HG03139 (cell line): ENCODE data around the gene HOXA11.

ENCODE experiments used
- ATAC-seq: cut with Tn5 transposase; IDR thresholded peaks from one replicate; pipeline ENCODE4 v1.9.1; 2021; ENCODE audit not compliant: unreplicated experiment

The HOXA11 gene

DNA sequence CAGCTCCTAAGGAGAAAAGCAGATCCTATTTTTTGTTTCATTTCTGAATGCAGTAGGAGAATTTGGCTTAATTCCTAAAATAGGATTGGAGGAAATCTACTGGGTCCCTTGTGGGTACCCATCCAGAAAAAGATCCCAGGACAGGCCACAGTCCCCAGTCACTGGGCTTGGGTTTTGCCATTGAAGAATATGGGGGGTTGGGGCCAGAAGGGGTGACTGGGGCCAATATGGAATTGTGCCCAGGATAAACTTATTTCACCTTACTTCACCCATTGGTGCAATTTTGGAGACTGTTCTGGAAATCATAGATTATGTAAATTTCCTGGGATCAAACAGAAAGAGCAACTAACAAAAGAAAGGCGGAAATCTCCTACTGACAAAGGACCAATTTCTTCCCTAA, 46.6 kb downstream of the HOXA11 start:
- no peak for ATAC-seq

DNA sequence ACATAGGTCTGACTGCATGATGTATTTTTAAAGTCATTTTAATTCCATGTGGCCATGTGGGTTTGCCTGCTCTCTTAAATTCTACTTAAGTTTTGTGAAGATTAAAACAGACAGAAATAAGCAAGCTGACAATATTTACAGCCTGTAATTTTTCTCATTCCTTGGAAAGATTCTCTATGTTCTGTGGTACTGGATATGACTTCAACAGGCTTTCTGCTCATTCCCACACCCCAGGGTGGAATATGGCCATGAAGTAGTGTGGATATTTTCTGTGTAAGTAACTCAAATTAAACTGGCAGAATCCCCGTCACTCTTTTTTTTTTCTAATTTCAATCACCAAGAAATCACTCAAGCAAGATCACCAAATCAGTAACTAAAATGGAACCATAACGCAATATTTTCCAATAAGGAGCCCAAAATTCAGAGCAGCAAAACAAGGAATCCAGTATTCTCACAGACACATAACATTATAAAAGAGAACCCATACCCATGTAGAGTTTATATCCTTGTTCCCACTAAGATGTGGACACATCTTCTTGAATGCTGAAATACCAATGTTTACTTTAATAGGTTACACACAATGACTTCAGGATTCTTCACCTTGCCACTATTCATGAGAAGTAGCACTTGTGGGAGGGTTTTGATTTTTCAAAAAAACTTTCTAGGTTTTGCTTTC, 47.3 kb downstream of the HOXA11 start:
- ATAC-seq: no peak

DNA sequence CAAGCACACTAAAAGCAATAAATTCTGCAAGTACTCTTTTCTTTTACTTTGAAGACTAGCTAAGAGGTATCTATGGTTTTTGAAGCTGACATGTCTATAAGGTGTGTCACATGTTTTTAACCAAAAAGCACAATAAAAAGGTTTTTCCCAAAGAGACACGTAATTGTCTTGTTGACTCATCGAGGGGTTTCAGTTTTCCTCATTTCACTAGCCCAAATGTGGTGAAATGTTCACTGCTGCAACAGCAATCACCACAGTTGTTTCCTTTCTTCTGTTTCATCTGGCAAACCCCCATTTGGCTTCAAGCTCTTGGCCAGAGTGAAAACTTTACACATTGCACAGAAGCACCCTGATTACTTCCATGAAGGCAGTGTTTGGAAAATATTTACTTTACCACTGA, 50.6 kb downstream of the HOXA11 start:
- no peak for ATAC-seq

DNA sequence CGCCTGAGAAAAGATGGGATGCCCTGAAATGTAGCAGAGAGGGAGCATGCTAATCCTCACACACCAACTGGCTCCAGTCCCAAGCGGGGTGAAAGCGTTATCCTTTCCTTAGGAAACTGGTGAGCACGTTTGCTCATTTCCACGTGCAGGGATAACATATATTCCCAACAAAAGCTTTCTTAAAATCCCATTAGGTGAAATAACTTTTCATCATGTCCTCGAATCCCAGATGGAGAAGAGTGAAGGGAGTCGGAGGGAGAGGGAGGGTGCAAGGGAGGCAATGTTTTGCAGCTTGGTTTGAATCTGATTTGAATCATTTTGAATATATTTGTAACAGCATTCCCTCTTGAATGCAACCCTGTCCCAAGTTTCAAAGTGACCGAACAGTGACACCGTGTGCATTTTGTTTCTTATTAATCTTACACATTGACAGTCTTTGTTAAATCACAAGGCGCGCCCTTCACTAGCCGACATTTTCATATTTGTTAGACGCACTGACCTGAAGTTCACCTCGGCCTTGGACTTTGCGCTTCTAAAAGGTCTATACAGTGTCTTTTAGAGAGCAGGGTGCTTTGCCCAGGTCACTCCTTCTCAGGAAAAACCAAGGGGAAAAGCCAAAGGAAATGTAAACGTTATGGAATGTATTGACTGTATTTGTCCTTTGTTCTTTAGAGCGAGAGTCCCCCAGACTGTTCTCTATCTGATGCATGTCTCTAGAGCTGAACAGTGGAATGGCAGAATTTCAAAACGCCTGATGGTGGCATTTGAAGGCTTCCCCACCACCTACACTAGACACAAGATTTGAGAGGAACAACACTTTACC, 51.4 kb downstream of the HOXA11 start:
- no peak for ATAC-seq

DNA sequence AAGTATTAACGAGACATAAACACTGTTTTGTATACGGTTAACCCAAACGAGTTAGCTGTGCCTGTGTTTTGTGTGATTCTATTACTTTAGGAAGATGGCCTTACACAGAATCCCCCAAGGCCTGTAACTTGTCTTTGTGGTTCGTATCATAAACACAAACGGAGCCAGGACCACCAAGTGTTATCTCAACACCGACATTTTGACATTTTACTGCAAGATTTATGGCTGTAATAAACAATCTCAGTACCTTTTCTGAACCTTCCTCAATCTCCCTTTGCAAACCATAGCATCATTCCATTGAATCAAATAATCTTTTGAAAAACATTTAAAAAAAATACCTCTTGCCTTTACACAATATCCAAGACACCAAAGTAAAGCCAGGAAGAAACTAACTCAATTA, 52.1 kb downstream of the HOXA11 start:
- ATAC-seq: no peak

DNA sequence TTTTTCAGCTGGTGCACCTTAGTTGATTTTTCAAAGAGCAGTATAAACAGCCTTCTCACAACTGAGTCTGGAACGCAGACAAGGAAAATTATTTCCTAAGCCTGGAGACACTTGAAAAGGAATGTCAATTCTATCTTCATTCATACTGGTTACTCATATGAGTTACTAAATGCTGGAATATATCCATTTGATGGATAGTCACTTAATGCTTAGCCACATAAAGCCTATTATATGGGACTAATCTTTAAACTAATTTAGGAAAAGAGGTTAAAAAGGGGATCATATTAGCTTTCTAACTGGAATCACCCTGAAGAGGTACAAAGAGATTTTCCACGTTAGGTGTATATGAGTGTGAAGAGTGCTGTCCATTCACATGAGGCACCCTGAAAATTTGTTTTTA, 52.8 kb downstream of the HOXA11 start:
- no peak for ATAC-seq

DNA sequence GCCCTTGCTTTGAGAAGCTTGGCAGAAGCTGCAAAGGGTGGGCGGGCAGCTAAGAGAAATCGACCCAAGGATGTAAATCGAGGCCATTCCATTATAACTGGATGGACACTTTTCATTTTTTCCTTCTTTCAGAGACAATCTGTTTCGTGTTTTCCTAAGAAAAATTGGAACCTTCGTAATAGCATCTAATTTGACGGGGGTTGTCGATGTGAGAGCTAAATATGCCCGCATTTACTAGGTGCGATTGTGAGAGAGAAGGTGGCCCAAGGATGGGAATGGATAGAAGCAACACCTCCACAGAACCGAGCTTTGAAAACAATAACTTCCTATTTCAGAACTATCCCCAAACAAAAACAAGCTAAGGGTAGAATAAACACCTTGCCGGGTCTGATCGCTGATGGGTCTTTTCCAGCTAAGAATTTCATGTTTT, 53.6 kb downstream of the HOXA11 start:
- no peak for ATAC-seq
